Activated naive CD8-positive, alpha-beta T cell treated with anti-CD3 and anti-CD28 coated beads, Interleukin-2, amount 10 ng/mL, durations not matched to agents 7 days and 5 days (primary cell): ENCODE data around the gene GABRA1. TPM values are rescaled to one million over a fixed set of nuclear protein-coding genes. Genes with fewer than 3 reads are reported as not detected.

Source experiments
- ATAC-seq: fragments of 150-1000 bp; cut with Tn5 transposase; one replicate; pipeline ENCODE4 v1.10.0; 2021; ENCODE audit warnings: low read depth, moderate library complexity
- POLR2A ChIA-PET: fragments of 350-600 bp; sonication (Branson Sonifier 250); formaldehyde crosslinking; loops from one replicate; lab custom pipeline; 2021; ENCODE audit warnings: antibody characterized with exemption; lab: Charles Lee
- DNase-seq: peaks from one replicate; pipeline ENCODE4 v3.0.0; 2021
- H3K27ac Mint-ChIP-seq: one replicate; pipeline ENCODE4 v1.8.0; 2022; ENCODE audit warnings: mild to moderate bottlenecking, mixed read lengths
- H3K27me3 Mint-ChIP-seq: one replicate; pipeline ENCODE4 v1.8.0; 2022; ENCODE audit warnings: mild to moderate bottlenecking, moderate library complexity, mixed read lengths
- H3K36me3 Mint-ChIP-seq: one replicate; pipeline ENCODE4 v1.8.0; 2021; ENCODE audit warnings: mild to moderate bottlenecking, mixed read lengths
- H3K4me1 Mint-ChIP-seq: one replicate; pipeline ENCODE4 v1.8.0; 2021; ENCODE audit warnings: mixed read lengths
- H3K4me3 Mint-ChIP-seq: one replicate; pipeline ENCODE4 v1.8.0; 2022; ENCODE audit warnings: mild to moderate bottlenecking, moderate library complexity, mixed read lengths
- H3K9me3 Mint-ChIP-seq: one replicate; pipeline ENCODE4 v1.8.0; 2021; ENCODE audit warnings: mixed read lengths
- total RNA-seq, 2 experiments: library from RNA; stranded (reverse); gene quantifications; one replicate each; pipeline ENCODE4 v1.2.3, GENCODE V29; 2021

GABRA1 gene
- total RNA-seq, 2 experiments from 2014 or later, result not detected

DNA sequence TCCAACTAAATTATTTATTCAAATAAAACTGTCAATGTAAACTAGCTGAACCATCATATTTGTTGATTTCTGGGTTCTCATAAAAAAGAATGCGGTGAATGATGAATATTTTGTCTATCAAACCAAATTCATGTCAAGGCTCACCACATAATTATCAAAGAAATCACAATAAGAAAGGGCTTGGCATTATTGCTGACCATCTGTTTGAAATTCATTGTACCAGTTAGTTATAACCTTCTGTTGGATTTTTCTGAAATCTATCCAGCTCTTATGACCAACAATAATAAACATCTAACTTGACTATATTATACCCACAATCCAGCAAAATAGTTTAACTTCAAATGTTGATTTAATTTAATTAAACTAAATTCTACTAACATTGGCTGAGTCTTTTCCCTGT, 53.1 kb downstream of the GABRA1 start:
- DNase-seq, result no peak
- Mint-ChIP-seq H3K4me3 (no peak overlapping the region), H3K27ac (no peak overlapping the region), H3K36me3 (no peaks in the 10 kb centered on the region), H3K27me3 (no peaks in the 10 kb centered on the region), H3K9me3 (peaks cover 4% of the 10 kb centered on the region), H3K4me1 (no peaks in the 10 kb centered on the region)
- ATAC-seq, result no peak
- POLR2A ChIA-PET, result no interaction called here

DNA sequence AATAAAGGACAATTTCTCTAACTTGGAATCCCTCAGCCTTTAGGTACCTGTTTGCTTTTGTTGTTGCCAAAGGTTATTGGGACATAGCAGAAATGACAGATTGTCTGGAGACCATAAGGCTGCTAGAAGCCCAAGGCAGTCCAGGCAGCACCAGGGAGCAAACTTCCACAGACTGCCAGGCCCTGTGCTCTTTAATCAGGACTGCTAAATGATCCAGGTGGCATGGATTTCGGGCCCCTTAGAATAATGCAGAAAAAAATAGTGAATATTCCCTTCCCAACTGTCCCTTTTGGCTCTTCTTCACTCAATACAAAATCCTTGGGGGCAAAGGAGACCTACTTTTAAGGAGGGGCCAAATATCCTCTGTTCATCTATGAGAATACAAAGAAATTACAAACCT, 73.9 kb downstream of the GABRA1 start:
- no peak overlapping the region for H3K4me3 Mint-ChIP-seq
- no peaks in the 10 kb centered on the region for H3K4me1 Mint-ChIP-seq
- POLR2A ChIA-PET, result no interaction called here
- H3K27me3 Mint-ChIP-seq, result no peaks in the 10 kb centered on the region
- H3K27ac Mint-ChIP-seq, result no peak overlapping the region
- no peaks in the 10 kb centered on the region for H3K36me3 Mint-ChIP-seq
- DNase-seq (no peak), ATAC-seq (no peak)
- peaks cover 2% of the 10 kb centered on the region for H3K9me3 Mint-ChIP-seq

DNA sequence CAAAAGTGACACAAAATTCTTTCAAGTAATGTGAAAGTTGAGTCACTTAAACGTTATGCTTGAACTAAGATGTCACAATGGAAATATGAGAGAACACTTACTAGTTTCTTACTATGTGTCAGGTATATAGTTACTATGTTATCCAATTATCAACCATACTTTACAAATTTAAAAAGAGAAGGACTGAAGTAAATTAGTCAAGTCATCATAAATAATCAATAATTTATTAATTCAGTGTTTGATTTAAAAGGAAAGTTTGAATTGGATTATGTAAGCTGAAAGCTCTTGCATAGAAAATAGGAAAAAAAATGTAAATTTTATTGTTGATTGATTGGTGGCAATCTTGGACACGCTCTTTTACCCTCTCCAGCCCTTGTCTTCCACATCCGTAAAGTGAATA, 76.3 kb downstream of the GABRA1 start:
- H3K4me1 Mint-ChIP-seq, result no peaks in the 10 kb centered on the region
- H3K27me3 Mint-ChIP-seq, result no peaks in the 10 kb centered on the region
- no peaks in the 10 kb centered on the region for H3K36me3 Mint-ChIP-seq
- no peak overlapping the region for H3K4me3 Mint-ChIP-seq
- POLR2A ChIA-PET, result no interaction called here
- no peak for ATAC-seq
- H3K27ac Mint-ChIP-seq, result no peak overlapping the region
- H3K9me3 Mint-ChIP-seq, result peaks cover 2% of the 10 kb centered on the region
- DNase-seq, result no peak

DNA sequence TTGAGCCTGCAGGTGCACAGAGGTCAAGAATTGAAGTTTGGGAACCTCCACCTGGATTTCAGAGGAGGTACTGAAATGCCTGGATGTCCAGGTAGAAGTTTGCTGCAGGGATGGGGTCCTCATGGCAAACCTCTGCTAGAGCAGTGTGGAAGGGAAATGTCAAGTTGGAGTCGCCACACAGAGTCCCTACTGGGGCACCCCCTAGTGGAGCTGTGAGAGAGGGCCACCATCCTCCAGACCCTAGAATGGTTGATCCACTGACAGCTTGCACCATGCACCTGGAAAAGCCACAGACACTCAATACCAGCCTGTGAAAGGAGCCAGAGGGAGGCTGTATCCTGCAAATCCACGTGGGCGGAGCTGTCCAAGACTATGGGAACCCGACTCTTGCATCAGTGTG, 78.0 kb downstream of the GABRA1 start:
- Mint-ChIP-seq H3K36me3 (no peaks in the 10 kb centered on the region), H3K27ac (no peak overlapping the region), H3K4me3 (no peak overlapping the region), H3K9me3 (peaks cover 2% of the 10 kb centered on the region), H3K27me3 (no peaks in the 10 kb centered on the region), H3K4me1 (no peaks in the 10 kb centered on the region)
- POLR2A ChIA-PET, result no interaction called here
- no peak for ATAC-seq
- no peak for DNase-seq

DNA sequence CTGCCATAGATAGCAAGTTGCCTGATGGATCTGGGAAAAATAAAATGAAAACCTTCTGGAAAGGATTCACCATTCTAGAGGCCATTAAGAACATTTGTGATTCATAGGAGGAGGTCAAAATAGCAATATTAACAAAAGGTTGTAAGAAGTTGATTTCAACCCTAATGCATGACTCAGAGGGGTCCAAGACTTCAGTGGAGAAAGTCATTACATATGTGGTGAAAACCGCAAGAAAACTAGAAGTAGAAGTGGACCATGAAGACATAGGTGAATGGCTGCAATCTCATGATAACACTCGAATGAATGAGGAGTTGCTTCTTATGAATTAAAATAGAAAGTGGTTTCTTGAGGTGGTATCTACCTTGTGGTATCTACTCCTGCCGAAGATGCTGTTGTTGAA, 86.6 kb downstream of the GABRA1 start:
- POLR2A ChIA-PET, result no interaction called here
- H3K27ac Mint-ChIP-seq, result no peak overlapping the region
- no peaks in the 10 kb centered on the region for H3K36me3 Mint-ChIP-seq
- ATAC-seq (no peak), DNase-seq (no peak)
- H3K4me1 Mint-ChIP-seq, result no peaks in the 10 kb centered on the region
- no peaks in the 10 kb centered on the region for H3K27me3 Mint-ChIP-seq
- H3K9me3 Mint-ChIP-seq, result peaks cover 2% of the 10 kb centered on the region
- H3K4me3 Mint-ChIP-seq, result no peak overlapping the region

DNA sequence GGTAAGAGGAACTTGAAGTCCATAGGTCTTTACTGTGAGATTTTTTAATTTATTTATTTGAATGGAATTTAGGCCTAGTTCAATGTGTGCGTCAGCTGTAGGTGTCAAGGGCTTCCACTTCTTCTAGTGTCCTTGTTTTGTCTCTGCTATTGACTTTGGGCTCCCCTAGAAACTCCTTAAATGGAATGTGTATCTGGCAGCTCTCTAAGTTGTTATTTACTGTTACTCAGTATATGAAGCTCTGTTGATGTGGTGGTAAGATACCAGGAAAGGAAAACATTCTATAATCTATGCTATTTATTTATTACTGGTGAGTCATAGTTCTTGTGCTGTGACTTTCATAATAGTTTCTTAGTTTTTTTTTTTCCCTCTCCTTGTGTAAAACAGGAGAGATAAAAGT, 97.1 kb downstream of the GABRA1 start:
- Mint-ChIP-seq H3K4me1 (no peaks in the 10 kb centered on the region), H3K4me3 (no peak overlapping the region), H3K36me3 (no peaks in the 10 kb centered on the region), H3K9me3 (no peaks in the 10 kb centered on the region), H3K27ac (no peak overlapping the region), H3K27me3 (no peaks in the 10 kb centered on the region)
- DNase-seq, result no peak
- POLR2A ChIA-PET, result no interaction called here
- no peak for ATAC-seq

DNA sequence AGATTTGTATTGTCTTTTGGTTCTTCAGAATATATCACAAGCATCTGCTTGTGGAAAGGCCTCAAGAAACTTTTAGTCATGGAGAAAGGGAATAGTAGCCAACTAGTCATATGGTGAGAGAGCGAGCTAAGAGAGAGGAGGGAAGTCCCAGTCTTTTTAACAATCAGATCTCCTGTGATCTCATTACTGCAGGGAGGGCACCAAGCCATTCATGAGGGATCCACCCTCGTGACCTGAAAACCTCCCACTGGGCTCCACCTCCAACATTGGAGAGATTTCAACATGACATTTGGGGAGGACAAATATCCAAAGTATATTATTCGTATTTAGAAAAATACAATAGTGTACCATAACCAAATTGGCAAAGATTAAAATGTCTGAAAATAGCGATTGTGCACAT, 99.0 kb downstream of the GABRA1 start:
- POLR2A ChIA-PET, result no interaction called here
- H3K4me1 Mint-ChIP-seq, result no peaks in the 10 kb centered on the region
- H3K9me3 Mint-ChIP-seq, result no peaks in the 10 kb centered on the region
- no peak overlapping the region for H3K4me3 Mint-ChIP-seq
- no peak for ATAC-seq
- no peaks in the 10 kb centered on the region for H3K36me3 Mint-ChIP-seq
- no peak overlapping the region for H3K27ac Mint-ChIP-seq
- no peaks in the 10 kb centered on the region for H3K27me3 Mint-ChIP-seq
- DNase-seq, result no peak

Other genes starting within 250 kb of the GABRA1 start
- gene GABRA6, start 162.4 kb upstream of the GABRA1 start, total RNA-seq, result not detected
- gene GABRG2, start 219.7 kb downstream of the GABRA1 start, total RNA-seq, result not detected